DMS 273 (cell line): ENCODE data around the gene FSHR.
A peak's percentile ranks its signal among the peaks of the same experiment; 100 is the strongest.

Experiments
- DNase-seq: peaks from one replicate; lab custom pipeline; 2025; ENCODE audit not compliant: unreplicated experiment; lab: John Stamatoyannopoulos, UW

FSHR gene

DNA sequence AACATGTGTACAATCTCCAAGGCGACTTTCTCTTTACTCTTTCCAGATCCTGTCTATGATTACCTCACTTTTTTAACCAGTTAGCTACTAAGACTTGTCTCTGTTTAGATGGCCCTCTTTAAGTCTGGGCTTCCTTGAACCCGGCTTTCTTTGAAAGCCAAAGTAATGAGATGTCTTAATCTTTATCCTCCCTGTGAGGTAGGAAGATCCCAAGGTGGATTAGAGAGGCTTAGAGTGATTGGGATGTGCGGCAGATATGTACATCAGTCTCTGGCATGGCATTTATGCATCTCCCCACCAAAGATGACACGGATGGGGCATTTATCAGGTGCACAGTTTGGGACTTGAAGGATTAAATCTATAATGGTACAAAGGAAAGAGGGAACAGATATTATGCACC lies 186.3 kb downstream of the FSHR start:
- no peak for DNase-seq

DNA sequence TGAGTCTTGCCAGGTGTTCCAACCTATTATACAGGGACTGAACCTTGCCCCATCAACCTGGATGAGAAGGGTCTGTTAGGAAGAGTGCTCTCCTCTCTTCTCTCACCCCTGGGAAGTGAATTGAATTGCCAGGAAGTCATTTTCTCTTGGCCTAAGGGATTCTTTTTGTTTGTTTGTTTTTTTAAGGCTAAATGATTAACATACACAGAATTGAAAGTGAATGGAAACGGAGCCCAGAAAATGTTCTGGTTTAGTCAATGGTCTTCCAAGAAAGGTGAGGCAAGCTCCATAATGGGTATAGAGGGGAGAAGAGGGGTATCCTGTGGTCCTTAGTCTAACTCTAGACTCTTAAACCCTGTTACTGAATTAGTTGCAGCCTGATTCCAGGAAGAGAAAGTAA lies 189.1 kb downstream of the FSHR start:
- DNase-seq: no peak

DNA sequence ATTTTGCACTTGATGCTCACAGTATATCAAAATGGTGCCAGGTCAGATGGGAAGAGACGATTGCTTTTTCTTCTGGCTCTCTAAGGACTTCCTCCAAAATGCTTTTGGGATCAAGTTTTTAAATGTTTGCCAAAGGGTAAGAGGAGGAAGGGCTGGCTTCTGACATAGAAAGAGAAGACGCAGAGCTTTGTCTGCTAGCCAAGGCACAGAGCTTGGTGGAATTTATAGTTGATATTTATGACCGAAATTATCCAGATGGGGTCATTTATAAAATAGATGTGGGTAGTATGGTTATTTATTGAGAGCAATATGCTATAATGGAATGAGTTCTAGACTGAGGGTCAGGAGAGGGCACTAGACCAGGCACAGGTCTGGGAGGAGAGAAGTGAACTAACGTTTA lies 193.3 kb downstream of the FSHR start:
- no peak for DNase-seq

DNA sequence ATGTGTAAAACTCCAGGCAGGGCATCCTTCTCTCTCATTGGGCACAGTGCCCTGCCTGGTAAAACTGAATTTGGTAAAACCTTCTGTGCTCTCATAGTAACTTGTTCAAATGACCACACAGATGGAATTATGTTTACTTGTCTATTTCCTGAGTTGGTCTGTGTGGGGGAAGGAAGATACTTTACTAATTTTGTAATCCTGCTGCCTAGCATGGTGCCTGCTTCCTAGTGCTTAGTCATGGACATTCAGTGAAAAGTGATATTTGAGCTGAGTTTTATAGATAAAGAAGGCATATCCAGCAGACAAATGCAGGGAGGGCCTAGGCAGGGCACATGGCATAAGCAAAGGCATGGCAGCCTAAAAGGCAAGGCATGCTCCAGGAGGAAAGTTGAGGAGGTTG lies 199.4 kb downstream of the FSHR start:
- DNase-seq: no peak

DNA sequence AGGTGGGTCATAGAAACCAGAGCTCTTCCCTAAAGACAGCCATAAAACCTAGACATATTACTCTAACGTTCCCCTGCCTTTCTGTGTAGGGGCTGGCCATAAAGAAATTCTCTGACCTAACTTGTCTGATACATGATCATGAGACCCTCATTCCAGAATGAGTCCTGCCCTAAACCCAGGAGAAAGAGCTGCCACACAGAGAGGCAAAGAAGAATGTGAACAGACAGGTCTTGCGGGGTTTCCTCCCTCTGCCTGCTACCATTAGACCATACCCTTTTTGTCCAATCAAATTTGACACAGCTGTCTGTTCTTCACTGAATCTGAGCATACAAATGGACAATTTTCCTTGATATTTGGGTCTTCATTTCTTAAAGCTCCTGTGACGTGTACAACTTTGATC lies 200.0 kb downstream of the FSHR start:
- DNase-seq: no peak

GRCh38 chr2:48952614-48953013 lies 201.7 kb downstream of the FSHR start:
- no peak for DNase-seq

GRCh38 chr2:48952143-48952542 lies 202.2 kb downstream of the FSHR start:
- no peak for DNase-seq

GRCh38 chr2:48948400-48949125 lies 205.8 kb downstream of the FSHR start:
- DNase-seq: no peak

- peak; percentile 64 for DNase-seq
These were observed 207.8 kb downstream of the FSHR start for GRCh38 chr2:48946449-48947048.

GRCh38 chr2:48944956-48945355 lies 209.4 kb downstream of the FSHR start:
- no peak for DNase-seq

GRCh38 chr2:48943436-48943835 lies 210.9 kb downstream of the FSHR start:
- DNase-seq: no peak

GRCh38 chr2:48941908-48942307 lies 212.4 kb downstream of the FSHR start:
- DNase-seq: no peak

GRCh38 chr2:48941456-48941855 lies 212.9 kb downstream of the FSHR start:
- DNase-seq: no peak

GRCh38 chr2:48940606-48941005 lies 213.7 kb downstream of the FSHR start:
- DNase-seq: no peak

DNA sequence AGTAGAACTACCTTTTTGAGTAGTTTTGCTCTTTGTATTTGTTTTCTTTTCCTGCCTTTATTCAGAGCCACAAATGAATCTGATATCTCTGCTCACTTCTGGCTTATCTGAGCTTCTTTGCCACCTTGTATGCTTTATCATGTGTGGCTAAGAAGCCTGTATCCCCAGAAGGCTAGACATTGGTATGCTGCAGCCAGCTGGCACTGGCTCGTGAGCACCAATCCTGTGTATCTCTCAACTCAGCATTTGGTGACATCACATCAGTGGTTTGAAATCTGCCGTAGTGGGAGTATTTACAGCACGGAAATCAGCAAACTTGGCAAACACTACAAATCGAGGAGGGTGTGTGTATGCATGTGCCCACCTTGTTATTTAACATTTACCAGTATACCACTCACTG lies 215.1 kb downstream of the FSHR start:
- DNase-seq: no peak

DNA sequence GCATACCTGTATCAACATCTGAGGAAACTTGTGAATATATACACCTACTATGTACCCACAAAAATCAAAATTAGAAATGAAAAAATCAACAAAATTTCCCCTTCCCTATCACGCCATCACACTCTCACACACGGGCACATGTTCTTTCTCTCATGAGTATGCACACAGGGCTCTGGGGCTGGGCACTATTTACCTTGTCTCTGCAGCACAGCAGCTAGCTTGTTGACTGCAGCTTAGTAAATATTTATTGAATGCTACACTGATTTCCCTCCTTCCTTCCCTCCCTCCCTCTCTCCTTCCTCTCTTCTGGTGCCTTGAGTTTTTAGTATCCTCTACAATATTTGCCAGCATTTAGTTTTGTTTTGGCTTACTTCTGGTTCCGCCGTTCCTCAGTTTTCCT lies 216.1 kb downstream of the FSHR start:
- DNase-seq: no peak

DNA sequence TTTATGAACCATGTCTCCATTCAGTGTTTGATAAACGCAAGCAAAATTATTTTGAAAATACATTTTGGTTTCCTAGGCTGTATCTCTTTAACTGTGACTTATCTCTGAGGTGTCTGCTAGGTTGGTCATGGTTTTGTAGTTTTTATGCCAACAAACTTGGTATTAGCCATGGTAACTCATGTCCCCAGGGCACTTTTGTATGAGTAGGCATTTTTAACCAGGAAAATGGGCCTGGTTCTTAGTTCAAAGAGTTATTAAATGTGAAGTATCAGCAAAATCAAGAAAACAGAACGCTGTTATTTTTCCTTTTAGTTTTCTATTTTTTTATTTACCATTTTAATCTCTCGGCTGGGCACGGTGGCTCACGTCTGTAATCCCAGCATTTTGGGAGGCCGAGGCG lies 219.5 kb downstream of the FSHR start:
- DNase-seq: no peak

GRCh38 chr2:48933828-48934497 lies 220.4 kb downstream of the FSHR start:
- DNase-seq: no peak

- no peak for DNase-seq
These were observed 221.6 kb downstream of the FSHR start for GRCh38 chr2:48932667-48933066.

DNA sequence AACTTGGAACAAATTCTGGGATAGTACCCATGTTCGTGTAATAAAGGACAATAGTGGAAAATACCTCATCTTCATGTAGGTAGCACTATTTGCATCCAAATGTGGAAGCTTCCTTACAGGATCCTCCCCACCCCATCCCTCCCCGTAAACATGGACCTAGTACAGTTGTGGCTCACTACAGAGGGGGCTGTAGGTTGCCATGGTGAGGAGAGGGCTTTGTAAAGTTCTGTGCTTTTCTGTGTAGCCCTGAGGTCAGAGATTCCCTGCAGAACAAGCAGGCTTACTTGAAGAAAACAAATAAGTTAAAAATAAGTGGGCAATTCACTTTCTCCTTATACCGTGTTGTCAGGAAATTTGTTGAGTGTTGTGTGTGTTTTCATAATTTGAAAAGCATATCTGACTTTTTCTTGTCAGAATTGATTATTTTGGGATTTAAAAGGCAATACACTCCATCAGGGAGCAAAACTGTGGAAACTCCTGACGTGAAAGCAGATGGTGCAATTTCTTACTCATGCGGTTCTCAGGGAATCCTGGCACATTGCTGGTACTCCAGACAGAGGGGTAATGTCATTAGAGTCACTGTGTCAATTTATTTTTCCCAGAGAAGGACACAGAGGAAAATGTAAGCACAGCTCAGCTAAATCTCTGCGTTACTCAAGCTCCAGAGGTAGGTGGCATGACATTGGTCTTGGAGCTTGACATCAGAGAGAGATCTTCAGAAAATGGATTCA lies 224.6 kb downstream of the FSHR start:
- DNase-seq: no peak

GRCh38 chr2:48927355-48927754 lies 227.0 kb downstream of the FSHR start:
- DNase-seq: no peak

DNA sequence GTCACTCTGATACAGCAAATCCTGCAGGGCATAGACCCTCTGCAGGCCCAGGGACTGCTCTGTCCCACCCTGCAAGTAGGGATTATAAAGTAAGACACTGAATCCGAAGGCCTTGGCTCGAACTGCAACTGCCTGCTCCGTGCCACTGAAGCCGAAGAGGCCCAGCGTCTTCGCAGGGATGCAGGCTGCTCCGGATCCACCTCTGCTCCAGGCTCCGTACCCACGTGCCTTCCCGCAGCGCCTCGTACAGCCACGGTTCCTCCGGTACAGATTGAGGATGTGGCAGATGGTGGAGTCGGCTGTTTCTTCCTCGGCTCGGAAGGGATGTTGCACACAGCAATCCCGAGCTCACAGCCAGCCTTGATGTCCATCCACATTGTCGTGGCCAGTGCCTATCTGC lies 238.4 kb downstream of the FSHR start:
- no peak for DNase-seq
